Effector memory CD4-positive, alpha-beta T cell (primary cell): ENCODE data around the gene CYP4F3.

ENCODE experiments used
- DNase-seq, 3 donors: peaks; one replicate each; pipeline ENCODE4 v3.0.0-alpha.2; 2020
- H3K27ac ChIP-seq: 2 replicates; pipeline ENCODE4 v1.7.0; 2013; ENCODE audit warnings: mild to moderate bottlenecking, low read length, moderate library complexity; ENCODE audit not compliant: insufficient read depth, poor library complexity, severe bottlenecking
- H3K27me3 ChIP-seq: replicated peaks from 2 replicates; pipeline ENCODE4 v1.7.0; 2013; ENCODE audit warnings: mild to moderate bottlenecking, low read length; ENCODE audit not compliant: insufficient read depth, control insufficient read depth, poor library complexity, severe bottlenecking
- H3K36me3 ChIP-seq: 2 replicates; pipeline ENCODE4 v1.7.0; 2013; ENCODE audit warnings: mild to moderate bottlenecking, low read length, moderate library complexity; ENCODE audit not compliant: control insufficient read depth, insufficient read depth
- H3K4me1 ChIP-seq: 2 replicates; pipeline ENCODE4 v1.7.0; 2013; ENCODE audit warnings: low read length, mild to moderate bottlenecking; ENCODE audit not compliant: control insufficient read depth, insufficient read depth, poor library complexity, severe bottlenecking
- H3K4me3 ChIP-seq: 2 replicates; pipeline ENCODE4 v1.7.0; 2013; ENCODE audit warnings: low read length, low read depth, mild to moderate bottlenecking; ENCODE audit not compliant: insufficient read depth, poor library complexity, severe bottlenecking
- H3K9me3 ChIP-seq: 2 replicates; pipeline ENCODE4 v1.7.0; 2013; ENCODE audit warnings: mild to moderate bottlenecking, low read length, moderate library complexity; ENCODE audit not compliant: control insufficient read depth

Gene CYP4F3

DNA sequence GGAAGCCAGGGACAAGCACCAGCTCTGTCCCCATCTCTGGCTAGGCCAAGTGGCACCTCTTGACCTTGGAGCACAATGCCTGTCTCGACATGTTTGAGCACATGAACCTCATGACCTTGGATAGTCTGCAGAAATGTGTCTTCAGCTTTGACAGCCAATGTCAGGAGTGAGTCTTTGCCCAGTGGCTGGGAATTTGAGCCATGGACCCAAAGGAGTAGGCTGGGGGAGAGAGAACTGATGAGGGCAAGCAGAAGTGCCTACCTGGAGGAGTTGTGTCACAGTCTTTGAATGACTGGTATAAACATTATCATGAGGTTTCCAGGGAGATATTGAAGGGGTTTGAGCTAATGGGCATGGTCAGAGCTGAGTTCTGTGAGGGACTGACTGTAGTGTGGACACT is 25.5 kb downstream of the CYP4F3 start:
- no peak for DNase-seq
- Histone ChIP-seq H3K36me3 (no peaks in the 10 kb centered on the region), H3K27me3 (no peaks in the 10 kb centered on the region), H3K4me3 (no peak overlapping the region), H3K4me1 (no peaks in the 10 kb centered on the region), H3K9me3 (no peaks in the 10 kb centered on the region), H3K27ac (no peak overlapping the region)

- no peaks in the 10 kb centered on the region for H3K36me3 ChIP-seq
- no peak for DNase-seq
- H3K27ac ChIP-seq, result no peak overlapping the region
- H3K27me3 ChIP-seq, result no peaks in the 10 kb centered on the region
- no peaks in the 10 kb centered on the region for H3K9me3 ChIP-seq
- H3K4me3 ChIP-seq, result no peak overlapping the region
- H3K4me1 ChIP-seq, result no peaks in the 10 kb centered on the region
These were observed 26.2 kb downstream of the CYP4F3 start for GRCh38 chr19:15666883-15667282.

DNA sequence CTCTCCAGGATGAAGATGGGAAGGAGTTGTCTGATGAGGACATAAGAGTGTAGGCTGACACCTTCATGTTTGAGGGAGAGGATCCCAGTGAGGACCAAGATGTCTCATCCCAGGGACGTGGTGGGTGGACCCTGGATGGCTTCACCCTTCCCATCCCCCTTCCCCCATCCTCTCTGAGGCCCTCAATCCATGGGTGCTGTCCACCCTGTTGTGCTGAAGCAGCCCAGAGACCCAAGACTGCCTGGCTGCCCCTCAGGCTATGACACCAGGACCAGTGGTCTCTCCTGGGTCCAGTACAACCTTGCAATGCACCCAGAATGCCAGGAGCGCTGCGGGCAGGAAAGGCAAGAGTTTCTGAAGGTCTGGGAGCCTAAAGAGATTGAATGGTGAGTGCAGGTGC is 28.7 kb downstream of the CYP4F3 start:
- Histone ChIP-seq H3K9me3 (no peaks in the 10 kb centered on the region), H3K4me3 (no peak overlapping the region), H3K36me3 (no peaks in the 10 kb centered on the region), H3K4me1 (peaks cover 13% of the 10 kb centered on the region), H3K27me3 (no peaks in the 10 kb centered on the region), H3K27ac (no peak overlapping the region)
- no peak for DNase-seq

GRCh38 chr19:15669891-15670290 is 29.2 kb downstream of the CYP4F3 start:
- Histone ChIP-seq H3K4me3 (no peak overlapping the region), H3K9me3 (no peaks in the 10 kb centered on the region), H3K27ac (no peak overlapping the region), H3K4me1 (peaks cover 13% of the 10 kb centered on the region), H3K27me3 (no peaks in the 10 kb centered on the region), H3K36me3 (no peaks in the 10 kb centered on the region)
- DNase-seq, result no peak

DNA sequence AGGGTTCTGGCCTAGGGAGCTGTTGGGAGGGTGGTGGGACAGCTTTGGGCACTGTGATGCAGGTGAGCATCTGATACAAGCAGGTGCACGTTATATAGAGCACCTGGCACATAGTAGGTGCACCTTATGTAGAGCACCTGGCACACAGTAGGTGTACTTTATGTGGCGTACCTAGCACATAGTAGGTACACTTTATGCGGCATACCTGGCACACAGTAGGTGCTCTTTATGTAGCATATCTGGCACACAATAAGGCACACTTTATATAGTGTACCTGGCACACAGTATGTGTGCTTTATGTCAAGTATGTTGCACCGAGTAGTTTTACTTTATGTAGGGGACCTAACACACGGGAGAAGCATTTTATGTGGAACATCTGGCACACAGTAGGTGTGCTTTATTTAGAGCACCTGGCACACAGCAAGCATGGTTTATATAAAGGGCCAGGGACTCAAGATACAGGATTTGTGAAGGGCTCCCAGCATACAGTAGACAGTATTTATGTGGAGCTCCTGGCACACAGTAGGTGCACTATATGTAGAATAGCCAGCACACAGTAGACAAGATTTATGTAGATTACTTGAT is 30.6 kb downstream of the CYP4F3 start:
- Histone ChIP-seq H3K4me1 (peaks cover 13% of the 10 kb centered on the region), H3K36me3 (no peaks in the 10 kb centered on the region), H3K27ac (no peak overlapping the region), H3K9me3 (no peaks in the 10 kb centered on the region), H3K4me3 (no peak overlapping the region), H3K27me3 (no peaks in the 10 kb centered on the region)
- no peak for DNase-seq

DNA sequence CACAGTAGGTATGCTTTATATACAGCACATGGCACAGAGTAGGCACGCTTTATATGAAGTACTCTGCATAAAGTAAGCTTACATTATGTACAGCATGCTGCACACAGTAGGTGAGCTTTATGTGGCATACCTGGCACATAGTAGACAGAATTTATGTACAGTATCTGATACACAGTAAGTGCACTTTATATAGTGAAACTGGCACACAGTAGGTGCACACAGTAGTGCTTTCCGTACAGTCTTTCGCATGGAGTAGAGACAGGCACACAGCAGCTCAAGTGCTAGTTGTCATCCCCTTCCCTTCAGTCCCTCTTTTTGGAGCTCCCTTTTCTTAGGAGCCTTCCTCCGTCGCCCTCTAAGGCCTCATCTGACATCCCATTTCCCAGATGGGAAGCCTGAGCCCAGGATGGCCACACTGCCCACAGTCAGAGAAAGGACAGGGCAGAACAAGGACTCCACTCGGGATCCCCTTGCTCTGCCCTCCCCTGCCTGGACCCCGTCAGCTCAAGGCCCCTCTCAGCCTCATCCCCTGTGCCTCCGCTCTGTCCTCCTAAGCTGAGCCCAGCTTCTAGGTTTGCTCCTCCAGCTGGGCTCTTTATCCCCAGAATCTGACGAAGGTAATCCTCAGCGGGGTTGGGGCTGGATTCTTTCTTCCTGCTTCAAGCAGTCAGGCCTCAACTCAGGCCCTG is 31.3 kb downstream of the CYP4F3 start:
- no peak for DNase-seq
- no peaks in the 10 kb centered on the region for H3K9me3 ChIP-seq
- no peaks in the 10 kb centered on the region for H3K36me3 ChIP-seq
- peak overlapping the region; percentile 8 for H3K27ac ChIP-seq
- no peaks in the 10 kb centered on the region for H3K27me3 ChIP-seq
- H3K4me1 ChIP-seq, result peaks cover 13% of the 10 kb centered on the region
- H3K4me3 ChIP-seq, result no peak overlapping the region

GRCh38 chr19:15672580-15673175 is 32.0 kb downstream of the CYP4F3 start, which contains the start of gene CYP4F12:
Gene CYP4F12 (plus strand): TSS chr19:15673087. CDS start chr19:15673530, 443 bp downstream.
- no peaks in the 10 kb centered on the region for H3K36me3 ChIP-seq
- H3K27ac ChIP-seq, result peak within 1 kb of the TSS; percentile 8

GRCh38 chr19:15673176-15673654 is 32.5 kb downstream of the CYP4F3 start:
- Histone ChIP-seq H3K9me3 (no peaks in the 10 kb centered on the region), H3K27me3 (no peaks in the 10 kb centered on the region), H3K4me1 (peaks cover 13% of the 10 kb centered on the region), H3K4me3 (no peak overlapping the region), H3K27ac (no peak overlapping the region), H3K36me3 (no peaks in the 10 kb centered on the region)
- DNase-seq, result no peak

More at GRCh38 chr19:15672580-15673175, 32.0 kb downstream of the CYP4F3 start, which contains the start of gene CYP4F12:
- no peak for DNase-seq
- Histone ChIP-seq H3K27me3 (no peaks in the 10 kb centered on the region), H3K4me3 (no peak within 1 kb of the TSS), H3K4me1 (peaks cover 13% of the 10 kb centered on the region), H3K9me3 (no peaks in the 10 kb centered on the region)

GRCh38 chr19:15675560-15675959 is 34.9 kb downstream of the CYP4F3 start:
- H3K27ac ChIP-seq, result no peak overlapping the region
- DNase-seq, result no peak
- H3K27me3 ChIP-seq, result no peaks in the 10 kb centered on the region
- no peaks in the 10 kb centered on the region for H3K36me3 ChIP-seq
- H3K9me3 ChIP-seq, result no peaks in the 10 kb centered on the region
- no peak overlapping the region for H3K4me3 ChIP-seq
- H3K4me1 ChIP-seq, result peaks cover 13% of the 10 kb centered on the region

DNA sequence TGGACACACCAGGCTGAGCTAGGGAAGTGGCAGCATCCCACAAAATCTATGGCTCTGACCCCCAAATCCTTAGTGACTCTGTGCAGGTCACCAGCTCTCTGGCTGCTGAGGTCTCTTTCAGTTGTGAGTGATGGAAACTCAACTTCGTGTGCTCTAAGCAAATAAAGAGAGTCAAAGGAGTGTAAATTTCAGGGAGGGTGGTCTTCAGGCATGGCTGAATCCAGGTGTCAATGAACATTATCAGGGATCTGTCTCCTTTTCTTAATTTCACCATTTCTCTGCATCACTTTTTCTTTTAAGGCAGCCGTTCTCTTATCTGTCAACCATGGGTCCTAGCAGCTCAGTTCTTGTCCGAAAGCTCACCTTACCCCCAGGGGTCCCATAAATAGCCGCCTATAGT is 38.4 kb downstream of the CYP4F3 start:
- H3K4me1 ChIP-seq, result no peaks in the 10 kb centered on the region
- no peak for DNase-seq
- H3K4me3 ChIP-seq, result no peak overlapping the region
- H3K27ac ChIP-seq, result no peak overlapping the region
- H3K36me3 ChIP-seq, result no peaks in the 10 kb centered on the region
- H3K9me3 ChIP-seq, result no peaks in the 10 kb centered on the region
- H3K27me3 ChIP-seq, result no peaks in the 10 kb centered on the region
